GM12878 (cell line): Measurements from ENCODE around the gene CCDC28B. TPM values are rescaled to one million over a fixed set of nuclear protein-coding genes. Genes with fewer than 3 reads are reported as not detected.
A peak's percentile ranks its signal among the peaks of the same experiment; 100 is the strongest.

Experiments
- ATAC-seq: fragments of 200-7000 bp; cut with Tn5 transposase; 3 replicates; pipeline ENCODE4 v1.9.1; 2020; ENCODE audit warnings: mild to moderate bottlenecking, moderate library complexity
- BruUV-seq: library from RNA; stranded (reverse); fragments of 400-500 nt; replicated peaks from 2 replicates; lab custom pipeline; 2021; lab: Mats Ljungman, UMichigan
- CTCF ChIA-PET: fragments of 300-600 bp; sonication (Branson Sonifier 250); formaldehyde crosslinking; extraction: SDS; loops from one replicate; lab custom pipeline; 2021; ENCODE audit warnings: inconsistent platforms; lab: Yijun Ruan, JAX
- POLR2A ChIA-PET: fragments of 350-600 bp; formaldehyde crosslinking; extraction: SDS; loops from one replicate; lab custom pipeline; 2021; ENCODE audit warnings: inconsistent platforms; lab: Charles Lee
- RAD21 ChIA-PET: fragments of 300-600 bp; sonication (Branson Sonifier 250); formaldehyde crosslinking; loops from one replicate; lab custom pipeline; 2023; ENCODE audit warnings: antibody characterized with exemption; ENCODE audit not compliant: unreplicated experiment; lab: Charles Lee
- SMC1A ChIA-PET: fragments of 300-600 bp; sonication (Branson Sonifier 250); formaldehyde crosslinking; loops from one replicate; lab custom pipeline; 2023; ENCODE audit not compliant: unreplicated experiment, uncharacterized antibody; lab: Charles Lee
- DNase-seq: peaks from one replicate; pipeline ENCODE4 v3.0.0-alpha.2; 2011; ENCODE audit warnings: low read depth, low spot score
- FAIRE-seq: peaks from 3 replicates; lab custom pipeline; 2011; peaks lifted over from hg19 to GRCh38; lab: Jason Lieb, UNC
- H2AFZ ChIP-seq: 2 replicates; pipeline ENCODE4 v1.6.0; 2011; ENCODE audit warnings: low read depth, low read length, control low read depth; ENCODE audit not compliant: control insufficient read depth
- H3K27ac ChIP-seq: 2 replicates; pipeline ENCODE4 v1.5.1; 2011; ENCODE audit warnings: control low read depth; ENCODE audit not compliant: control insufficient read depth, insufficient read depth
- H3K27me3 ChIP-seq, 2 experiments: replicated peaks in 1 of 2; 2 replicates each; pipeline versions ENCODE4 v1.6.0 to v1.6.1; 2011; ENCODE audit warnings: low read length in 1 of 2; ENCODE audit not compliant: control insufficient read depth in 2 of 2, insufficient read depth in 2 of 2
- H3K36me3 ChIP-seq, 2 experiments: 2 replicates each; pipeline ENCODE4 v1.5.1; 2011; ENCODE audit warnings: low read length in 1 of 2; ENCODE audit not compliant: control insufficient read depth in 2 of 2, insufficient read depth in 2 of 2
- H3K4me1 ChIP-seq: 2 replicates; pipeline ENCODE4 v1.6.1; 2011; ENCODE audit warnings: mild to moderate bottlenecking, low read length, moderate library complexity, mixed read lengths; ENCODE audit not compliant: control insufficient read depth, insufficient read depth
- H3K4me2 ChIP-seq: 2 replicates; pipeline ENCODE4 v1.6.0; 2011; ENCODE audit warnings: control low read depth; ENCODE audit not compliant: control insufficient read depth, insufficient read depth
- H3K4me3 ChIP-seq: fragments of 200-600 bp; sonication (generic); 2 replicates; pipeline ENCODE4 v1.5.1; 2016
- H3K79me2 ChIP-seq: 2 replicates; pipeline ENCODE4 v1.6.0; 2011; ENCODE audit warnings: low read length; ENCODE audit not compliant: control insufficient read depth, insufficient read depth
- H3K9ac ChIP-seq: 2 replicates; pipeline ENCODE4 v1.8.0; 2011; ENCODE audit warnings: low read length, control low read depth, mixed read lengths; ENCODE audit not compliant: control insufficient read depth, insufficient read depth
- H3K9me3 ChIP-seq: replicated peaks from 3 replicates; pipeline ENCODE4 v1.5.1; 2011; ENCODE audit warnings: mild to moderate bottlenecking, low read length; ENCODE audit not compliant: control insufficient read depth, insufficient read depth
- H4K20me1 ChIP-seq: 2 replicates; pipeline ENCODE4 v1.6.0; 2011; ENCODE audit not compliant: control insufficient read depth, insufficient read depth
- CTCF ChIP-seq, 3 experiments: IDR thresholded peaks in 2 of 3; conservative IDR thresholded peaks in 1 of 3; 2 replicates each; pipeline ENCODE4 v1.5.1; 2011; ENCODE audit warnings: low read depth in 3 of 3, low read length in 3 of 3, mild to moderate bottlenecking in 3 of 3, control low read depth in 2 of 3, moderate library complexity in 2 of 3, inconsistent platforms in 1 of 3, mixed read lengths in 1 of 3; ENCODE audit not compliant: control insufficient read depth in 2 of 3, insufficient read depth in 1 of 3; ENCODE audit errors: extremely low read depth in 1 of 3
- IKZF2 ChIP-seq, 2 experiments: fragments of 450-650 bp; IDR thresholded peaks; 2 replicates each; pipeline ENCODE4 v1.6.1; 2017; ENCODE audit warnings: mild to moderate bottlenecking in 2 of 2, moderate library complexity in 2 of 2
- IRF4 ChIP-seq: IDR thresholded peaks from 2 replicates; pipeline ENCODE4 v1.6.1; 2011; ENCODE audit warnings: low read depth, low read length
- JUND ChIP-seq: IDR thresholded peaks from 2 replicates; pipeline ENCODE4 v1.6.1; 2012; ENCODE audit warnings: low read depth, mild to moderate bottlenecking, low read length, improper control_type of control experiment, moderate library complexity
- MTA2 ChIP-seq: fragments of 450-650 bp; IDR thresholded peaks from 2 replicates; pipeline ENCODE4 v1.6.1; 2016; ENCODE audit warnings: low read depth, mild to moderate bottlenecking, moderate library complexity
- NBN ChIP-seq: fragments of 450-650 bp; IDR thresholded peaks from 2 replicates; pipeline ENCODE4 v1.6.1; 2016
- NFXL1 ChIP-seq: fragments of 450-650 bp; IDR thresholded peaks from 2 replicates; pipeline ENCODE4 v1.6.1; 2017; ENCODE audit warnings: antibody characterized with exemption, mild to moderate bottlenecking, borderline replicate concordance
- NFYA ChIP-seq: IDR thresholded peaks from 2 replicates; pipeline ENCODE4 v1.6.1; 2011; ENCODE audit warnings: low read depth, mild to moderate bottlenecking, low read length, improper control_type of control experiment, borderline replicate concordance
- NR2F1 ChIP-seq: fragments of 450-650 bp; conservative IDR thresholded peaks from 2 replicates; pipeline ENCODE4 v1.6.1; 2017; ENCODE audit warnings: mild to moderate bottlenecking
- SIX5 ChIP-seq: IDR thresholded peaks from 2 replicates; pipeline ENCODE4 v1.6.1; 2011; ENCODE audit warnings: mild to moderate bottlenecking, low read depth, low read length, moderate library complexity; ENCODE audit not compliant: severe bottlenecking
- SMARCA5 ChIP-seq: fragments of 450-650 bp; IDR thresholded peaks from 2 replicates; pipeline ENCODE4 v1.6.1; 2017; ENCODE audit warnings: mild to moderate bottlenecking
- SPI1 ChIP-seq: IDR thresholded peaks from 2 replicates; pipeline ENCODE4 v1.6.1; 2011; ENCODE audit warnings: low read depth, mild to moderate bottlenecking, low read length, moderate library complexity, borderline replicate concordance; ENCODE audit not compliant: insufficient read depth
- SREBF2 ChIP-seq: IDR thresholded peaks from 2 replicates; pipeline ENCODE4 v1.6.1; 2012; ENCODE audit warnings: mild to moderate bottlenecking, low read length
- ZNF207 ChIP-seq: fragments of 450-650 bp; IDR thresholded peaks from 2 replicates; pipeline ENCODE4 v1.6.1; 2014; ENCODE audit warnings: antibody characterized with exemption, mild to moderate bottlenecking, borderline replicate concordance
- ZNF24 ChIP-seq: fragments of 450-650 bp; IDR thresholded peaks from 2 replicates; pipeline ENCODE4 v1.6.1; 2017; ENCODE audit warnings: antibody characterized with exemption, mild to moderate bottlenecking
- WGBS: methylation state at CpG from one replicate; pipeline ENCODE4 v1.1.6; 2016; ENCODE audit warnings: low lambda C conversion rate; ENCODE audit not compliant: insufficient replicate concordance, insufficient coverage; ENCODE audit errors: missing lambda C conversion rate; 5-methylcytosine and 5-hydroxymethylcytosine counted together
- in situ Hi-C: fragments of 300-500 bp; cut with MboI; formaldehyde crosslinking; loops from 9 replicates; pipeline ENCODE4 v1.14.3; 2018; ENCODE audit warnings: mixed read lengths
- intact Hi-C: fragments of 100-400 bp; cut with micrococcal nuclease; formaldehyde crosslinking; loops from one replicate; pipeline ENCODE4 v1.14.2; 2022; ENCODE audit not compliant: unreplicated experiment
- polyA plus RNA-seq, 11 experiments: library from polyadenylated mRNA; depleted of rRNA in 4 of 11; unstranded in 6 of 11; stranded (reverse) in 5 of 11; fragments of >200 nt; fragmentation: Nextera tagmentation in 4 of 11; fragmentation: Illumina TruSeq in 1 of 11; extraction: Ambion mirVana in 4 of 11; extraction: Trizol in 1 of 11; gene quantifications; 1 replicate in 1 of 11; 2 replicates in 10 of 11; pipeline versions ENCODE4 v1.2.1 to v1.2.3, GENCODE V29; 2011 to 2016; ENCODE audit warnings: inconsistent platforms in 2 of 11, missing spikeins in 2 of 11, low read depth in 1 of 11
- total RNA-seq, 4 experiments: library from RNA; depleted of rRNA in 3 of 4; stranded (reverse); fragments of >200 nt in 3 of 4; fragmentation: Illumina TruSeq in 1 of 4; extraction: Trizol in 1 of 4; gene quantifications; 2 replicates each; pipeline versions ENCODE4 v1.2.1 to v1.2.3, GENCODE V29; 2013 to 2021
- TF ChIP-seq, protein P1 (sequence below): fragments of 450-650 bp; conservative IDR thresholded peaks from 2 replicates; pipeline ENCODE4 v1.6.1; 2017; ENCODE audit warnings: mild to moderate bottlenecking, moderate library complexity
- TF ChIP-seq, protein P2 (sequence below): IDR thresholded peaks from 2 replicates; pipeline ENCODE4 v1.6.1; 2012; ENCODE audit warnings: low read length, inconsistent platforms
- TF ChIP-seq, protein P3 (sequence below): fragments of 450-650 bp; IDR thresholded peaks from 2 replicates; pipeline ENCODE4 v1.6.1; 2017; ENCODE audit warnings: mild to moderate bottlenecking, low read depth, inconsistent platforms; ENCODE audit not compliant: poor library complexity, severe bottlenecking

The CCDC28B gene
- total and polyA plus RNA-seq, 10 of the 15 experiments (the other 5 are each of a cell fraction or from before 2014, with no cell fraction given): 10.5 to 135 (median 90.6) TPM

DNA sequence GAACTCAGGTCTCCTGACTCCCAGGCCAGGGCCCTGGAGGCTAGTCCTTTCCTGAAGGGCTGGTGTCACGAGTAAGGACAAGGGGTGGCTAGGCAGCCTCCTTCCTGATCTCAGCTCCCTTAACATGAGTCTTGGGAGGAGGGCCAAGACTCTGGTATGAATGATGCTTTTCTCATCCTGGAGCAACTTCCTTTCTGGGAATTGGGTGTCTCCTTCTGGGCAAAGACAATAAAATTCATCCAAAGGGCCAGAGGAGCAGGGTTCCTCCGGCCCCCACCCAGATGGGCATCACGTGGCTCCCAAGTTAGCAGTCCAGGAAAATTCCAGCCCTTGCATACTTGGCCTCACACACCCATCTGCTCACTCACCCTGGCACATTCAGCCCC lies 46.5 kb downstream of the CCDC28B start, which contains the start of gene FAM167B:
FAM167B (plus strand) TSS at position 335 of the 386 bp plus-strand sequence. CDS start 200 bp downstream, outside the sequence.
- CTCF ChIA-PET: interaction anchor here (2.9 to 9.6 kb wide), 8 partner anchors 8 to 154 kb away, joined by 14 to 123 read pairs (median 42); partner anchors contain the start of genes EIF3I and TMEM234
- H4K20me1 ChIP-seq: no peaks in the 10 kb centered on the region
- H3K27me3 ChIP-seq: no peaks in the 10 kb centered on the region
- BruUV-seq: no TSS peak
- peaks cover 12% of the 10 kb centered on the region for H3K79me2 ChIP-seq
- RAD21 ChIA-PET: interaction anchor here (2.1 to 4.7 kb wide), 2 partner anchors 31 to 90 kb away, joined by 10 to 30 read pairs; partner anchors contain the start of gene MARCKSL1
- FAIRE-seq: no peak
- H2AFZ ChIP-seq: peak within 1 kb of the TSS; percentile 78
- SMC1A ChIA-PET: interaction anchor here (0.7 to 14.4 kb wide), 5 partner anchors 27 to 155 kb away, joined by 3 to 124 read pairs (median 3); partner anchors contain the start of gene KPNA6
- intact Hi-C loops (no loop called here), in situ Hi-C loops (no loop called here)
- H3K9ac ChIP-seq: no peak within 1 kb of the TSS
- 67% methylated on average over 3 of the region's 3 CpGs for WGBS
- no peak for DNase-seq
- no peaks in the 10 kb centered on the region for H3K36me3 ChIP-seq
- no peaks in the 10 kb centered on the region for H3K9me3 ChIP-seq
- H3K4me2 ChIP-seq: peak within 1 kb of the TSS; percentile 32
- H3K4me3 ChIP-seq: no peak within 1 kb of the TSS
- ATAC-seq: no peak
- H3K27ac ChIP-seq: no peak within 1 kb of the TSS; the same call in none of the 2 replicates
- POLR2A ChIA-PET: interaction anchor here (0.9 kb wide), 1 partner anchor 50 kb away, joined by 3 read pairs; no protein-coding TSS in a partner anchor
- peaks cover 48% of the 10 kb centered on the region for H3K4me1 ChIP-seq
- TF ChIP-seq NBN (no peak), IKZF2 (IDR thresholded peaks at IDR 0.05) (no peak), NR2F1 (no peak), SPI1 (no peak), SMARCA5 (no peak), IRF4 (no peak), CTCF (IDR thresholded peaks at IDR 0.05 in 2 of 3, conservative IDR thresholded peaks at IDR 0.05 in 1 of 3; ENCODE audit: control insufficient read depth in 2 of 3, extremely low read depth in 1 of 3, insufficient read depth in 1 of 3, low read depth in 3 of 3, low read length in 3 of 3) (no peak), JUND (no peak), ZNF24 (no peak), NFYA (no peak), NFXL1 (no peak), SIX5 (no peak), MTA2 (no peak), ZNF207 (no peak), SREBF2 (no peak)
- TF ChIP-seq, protein P1, sequence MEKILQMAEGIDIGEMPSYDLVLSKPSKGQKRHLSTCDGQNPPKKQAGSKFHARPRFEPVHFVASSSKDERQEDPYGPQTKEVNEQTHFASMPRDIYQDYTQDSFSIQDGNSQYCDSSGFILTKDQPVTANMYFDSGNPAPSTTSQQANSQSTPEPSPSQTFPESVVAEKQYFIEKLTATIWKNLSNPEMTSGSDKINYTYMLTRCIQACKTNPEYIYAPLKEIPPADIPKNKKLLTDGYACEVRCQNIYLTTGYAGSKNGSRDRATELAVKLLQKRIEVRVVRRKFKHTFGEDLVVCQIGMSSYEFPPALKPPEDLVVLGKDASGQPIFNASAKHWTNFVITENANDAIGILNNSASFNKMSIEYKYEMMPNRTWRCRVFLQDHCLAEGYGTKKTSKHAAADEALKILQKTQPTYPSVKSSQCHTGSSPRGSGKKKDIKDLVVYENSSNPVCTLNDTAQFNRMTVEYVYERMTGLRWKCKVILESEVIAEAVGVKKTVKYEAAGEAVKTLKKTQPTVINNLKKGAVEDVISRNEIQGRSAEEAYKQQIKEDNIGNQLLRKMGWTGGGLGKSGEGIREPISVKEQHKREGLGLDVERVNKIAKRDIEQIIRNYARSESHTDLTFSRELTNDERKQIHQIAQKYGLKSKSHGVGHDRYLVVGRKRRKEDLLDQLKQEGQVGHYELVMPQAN: no peak
- TF ChIP-seq, protein P2, sequence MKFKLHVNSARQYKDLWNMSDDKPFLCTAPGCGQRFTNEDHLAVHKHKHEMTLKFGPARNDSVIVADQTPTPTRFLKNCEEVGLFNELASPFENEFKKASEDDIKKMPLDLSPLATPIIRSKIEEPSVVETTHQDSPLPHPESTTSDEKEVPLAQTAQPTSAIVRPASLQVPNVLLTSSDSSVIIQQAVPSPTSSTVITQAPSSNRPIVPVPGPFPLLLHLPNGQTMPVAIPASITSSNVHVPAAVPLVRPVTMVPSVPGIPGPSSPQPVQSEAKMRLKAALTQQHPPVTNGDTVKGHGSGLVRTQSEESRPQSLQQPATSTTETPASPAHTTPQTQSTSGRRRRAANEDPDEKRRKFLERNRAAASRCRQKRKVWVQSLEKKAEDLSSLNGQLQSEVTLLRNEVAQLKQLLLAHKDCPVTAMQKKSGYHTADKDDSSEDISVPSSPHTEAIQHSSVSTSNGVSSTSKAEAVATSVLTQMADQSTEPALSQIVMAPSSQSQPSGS: no peak
- TF ChIP-seq, protein P3, sequence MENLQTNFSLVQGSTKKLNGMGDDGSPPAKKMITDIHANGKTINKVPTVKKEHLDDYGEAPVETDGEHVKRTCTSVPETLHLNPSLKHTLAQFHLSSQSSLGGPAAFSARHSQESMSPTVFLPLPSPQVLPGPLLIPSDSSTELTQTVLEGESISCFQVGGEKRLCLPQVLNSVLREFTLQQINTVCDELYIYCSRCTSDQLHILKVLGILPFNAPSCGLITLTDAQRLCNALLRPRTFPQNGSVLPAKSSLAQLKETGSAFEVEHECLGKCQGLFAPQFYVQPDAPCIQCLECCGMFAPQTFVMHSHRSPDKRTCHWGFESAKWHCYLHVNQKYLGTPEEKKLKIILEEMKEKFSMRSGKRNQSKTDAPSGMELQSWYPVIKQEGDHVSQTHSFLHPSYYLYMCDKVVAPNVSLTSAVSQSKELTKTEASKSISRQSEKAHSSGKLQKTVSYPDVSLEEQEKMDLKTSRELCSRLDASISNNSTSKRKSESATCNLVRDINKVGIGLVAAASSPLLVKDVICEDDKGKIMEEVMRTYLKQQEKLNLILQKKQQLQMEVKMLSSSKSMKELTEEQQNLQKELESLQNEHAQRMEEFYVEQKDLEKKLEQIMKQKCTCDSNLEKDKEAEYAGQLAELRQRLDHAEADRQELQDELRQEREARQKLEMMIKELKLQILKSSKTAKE: no peak
